Sigmoid colon (tissue), 7 donors: ENCODE results near the gene HDAC11. TPM values are rescaled to one million over a fixed set of nuclear protein-coding genes. Genes with fewer than 3 reads are reported as not detected.

Experiments
- DNase-seq: peaks from one replicate; pipeline ENCODE4 v3.0.0-alpha.2; 2019
- H3K27ac ChIP-seq, 4 donors: fragments of 200-600 bp; sonication (generic); one replicate each; pipeline ENCODE4 v1.5.1; 2016 to 2019; ENCODE audit warnings: mild to moderate bottlenecking in 1 of 4
- H3K27me3 ChIP-seq, 3 donors: fragments of 200-600 bp; sonication (generic); one replicate each; pipeline ENCODE4 v1.5.1; 2019; ENCODE audit warnings: mild to moderate bottlenecking in 1 of 3
- H3K36me3 ChIP-seq, 4 donors: fragments of 200-600 bp; sonication (generic); one replicate each; pipeline ENCODE4 v1.5.1; 2016 to 2019
- H3K4me1 ChIP-seq, 4 donors: fragments of 200-600 bp; sonication (generic); one replicate each; pipeline ENCODE4 v1.5.1; 2017 to 2019
- H3K4me3 ChIP-seq, 4 donors: fragments of 200-600 bp; sonication (generic); one replicate each; pipeline ENCODE4 v1.5.1; 2017 to 2019; ENCODE audit warnings: mild to moderate bottlenecking in 2 of 4, moderate library complexity in 1 of 4
- H3K9me3 ChIP-seq, 4 donors: fragments of 200-600 bp in 3 of 4; sonication (generic) in 3 of 4; one replicate each; pipeline versions ENCODE4 v1.5.1 to v1.6.1; 2013 to 2019
- CTCF ChIP-seq, 4 experiments: fragments of 450-650 bp in 3 of 4; fragments of 200-600 bp in 1 of 4; IDR thresholded peaks; one replicate each; pipeline ENCODE4 v1.5.1; 2016 to 2019; ENCODE audit warnings: antibody characterized with exemption in 4 of 4, mild to moderate bottlenecking in 3 of 4, moderate library complexity in 2 of 4
- EP300 ChIP-seq, 4 donors: sonication (generic); formaldehyde crosslinking; IDR thresholded peaks; one replicate each; pipeline ENCODE4 v1.6.1; 2017; ENCODE audit warnings: antibody characterized with exemption in 4 of 4
- POLR2A ChIP-seq, 2 donors: fragments of 450-650 bp; IDR thresholded peaks; one replicate each; pipeline ENCODE4 v1.6.1; 2016; ENCODE audit warnings: antibody characterized with exemption in 2 of 2, mild to moderate bottlenecking in 2 of 2, moderate library complexity in 2 of 2
- POLR2AphosphoS5 ChIP-seq, 4 donors: sonication (generic); formaldehyde crosslinking; IDR thresholded peaks; one replicate each; pipeline ENCODE4 v1.6.1; 2017; ENCODE audit warnings: antibody characterized with exemption in 4 of 4
- WGBS, 2 donors: extraction: QIAGEN DNeasy Blood & Tissue Kit; methylation state at CpG; one replicate each; pipeline ENCODE4 v1.1.7; 2013; 5-methylcytosine and 5-hydroxymethylcytosine counted together
- intact Hi-C: fragments of 100-400 bp; cut with DNase I; formaldehyde crosslinking; loops from one replicate; pipeline ENCODE4 v1.15.1; 2023
- polyA plus RNA-seq, 3 donors: library from polyadenylated mRNA; stranded (reverse); fragments of 200-250 nt; gene quantifications; one replicate each; pipeline ENCODE4 v1.2.3, GENCODE V29; 2013
- total RNA-seq, 4 donors: library from RNA; depleted of rRNA; stranded (reverse); fragments of >200 nt; gene quantifications; one replicate each; pipeline ENCODE4 v1.1.0, GENCODE V29; 2016
- donor health status: healthy with polysubstance abuse.
- donor health status: Bipolar disorder and iron deficiency.
- donor health status: healthy.

Gene HDAC11
- total and polyA plus RNA-seq, 7 donors, result 15.5 to 30.3 (median 17.2) TPM

- Histone ChIP-seq H3K27ac (peak overlapping the region in 1 of 4 donors; percentile 63), H3K4me1 (no peaks in the 10 kb centered on the region), H3K27me3 (no peaks in the 10 kb centered on the region), H3K36me3 (no peaks in the 10 kb centered on the region), H3K4me3 (no peak overlapping the region), H3K9me3 (no peaks in the 10 kb centered on the region)
- TF ChIP-seq POLR2AphosphoS5 (IDR thresholded peaks at IDR 0.05) (no peak), EP300 (IDR thresholded peaks at IDR 0.05) (no peak), POLR2A (IDR thresholded peaks at IDR 0.05) (no peak), CTCF (IDR thresholded peaks at IDR 0.05) (no peak)
- intact Hi-C loops, result no loop called here
- 70 to 84% methylated on average over 8 of the region's 8 CpGs for WGBS, 2 donors
- DNase-seq, result no peak
Observed at GRCh38 chr3:13533885-13534301, 53.8 kb downstream of the HDAC11 start.

- Histone ChIP-seq H3K27ac (peak overlapping the region in 1 of 4 donors; percentile 27), H3K4me1 (no peaks in the 10 kb centered on the region), H3K27me3 (no peaks in the 10 kb centered on the region), H3K9me3 (no peaks in the 10 kb centered on the region), H3K4me3 (no peak overlapping the region), H3K36me3 (no peaks in the 10 kb centered on the region)
- intact Hi-C loops, result no loop called here
- 85 to 90% methylated on average over 10 of the region's 10 CpGs for WGBS, 2 donors
- no peak for DNase-seq
- TF ChIP-seq POLR2AphosphoS5 (IDR thresholded peaks at IDR 0.05) (no peak), POLR2A (IDR thresholded peaks at IDR 0.05) (no peak), EP300 (IDR thresholded peaks at IDR 0.05) (no peak), CTCF (IDR thresholded peaks at IDR 0.05) (no peak)
Observed at GRCh38 chr3:13535526-13535875, 55.4 kb downstream of the HDAC11 start.

- no peaks in the 10 kb centered on the region for H3K4me1 ChIP-seq
- peak; percentile 73 for DNase-seq
- peak overlapping the region in 1 of 4 donors; percentile 27 for H3K27ac ChIP-seq
- H3K27me3 ChIP-seq, result no peaks in the 10 kb centered on the region
- H3K36me3 ChIP-seq, result no peaks in the 10 kb centered on the region
- WGBS, 2 donors, result 79 to 83% methylated on average over 9 of the region's 9 CpGs
- no peak overlapping the region for H3K4me3 ChIP-seq
- intact Hi-C loops, result no loop called here
- H3K9me3 ChIP-seq, result no peaks in the 10 kb centered on the region
- no peak for TF ChIP-seq CTCF (IDR thresholded peaks at IDR 0.05)
- TF ChIP-seq EP300 (IDR thresholded peaks at IDR 0.05), result no peak
- TF ChIP-seq POLR2AphosphoS5 (IDR thresholded peaks at IDR 0.05), result no peak
- no peak for TF ChIP-seq POLR2A (IDR thresholded peaks at IDR 0.05)
Observed at GRCh38 chr3:13535905-13536304, 55.8 kb downstream of the HDAC11 start.

GRCh38 chr3:13536432-13536831 is 56.3 kb downstream of the HDAC11 start:
- H3K4me3 ChIP-seq, result no peak overlapping the region
- intact Hi-C loops, result no loop called here
- no peaks in the 10 kb centered on the region for H3K36me3 ChIP-seq
- WGBS, 2 donors, result 76 to 80% methylated on average over 3 of the region's 3 CpGs
- no peaks in the 10 kb centered on the region for H3K4me1 ChIP-seq
- DNase-seq, result no peak
- H3K27ac ChIP-seq, result peak overlapping the region in 2 of 4 donors; percentile 17 to 21
- no peaks in the 10 kb centered on the region for H3K9me3 ChIP-seq
- TF ChIP-seq EP300 (IDR thresholded peaks at IDR 0.05) (no peak), CTCF (IDR thresholded peaks at IDR 0.05) (no peak), POLR2A (IDR thresholded peaks at IDR 0.05) (no peak), POLR2AphosphoS5 (IDR thresholded peaks at IDR 0.05) (no peak)
- H3K27me3 ChIP-seq, result no peaks in the 10 kb centered on the region

GRCh38 chr3:13536832-13537231 is 56.7 kb downstream of the HDAC11 start:
- WGBS, 2 donors, result 16 to 47% methylated on average over 8 of the region's 8 CpGs
- H3K36me3 ChIP-seq, result no peaks in the 10 kb centered on the region
- H3K27me3 ChIP-seq, result no peaks in the 10 kb centered on the region
- no peak overlapping the region for H3K4me3 ChIP-seq
- H3K27ac ChIP-seq, result peak overlapping the region in 2 of 4 donors; percentile 21 to 65
- intact Hi-C loops, result no loop called here
- no peak for TF ChIP-seq EP300 (IDR thresholded peaks at IDR 0.05)
- TF ChIP-seq POLR2A (IDR thresholded peaks at IDR 0.05), result no peak
- no peak for TF ChIP-seq POLR2AphosphoS5 (IDR thresholded peaks at IDR 0.05)
- TF ChIP-seq CTCF (IDR thresholded peaks at IDR 0.05), result no peak
- DNase-seq, result no peak
- H3K9me3 ChIP-seq, result no peaks in the 10 kb centered on the region
- no peaks in the 10 kb centered on the region for H3K4me1 ChIP-seq
